H4 (cell line): ENCODE data around the gene IFT22. TPM values are rescaled to one million over a fixed set of nuclear protein-coding genes. Genes with fewer than 3 reads are reported as not detected.
"Not testable (repeated sequence)": the region's sequence is repeated elsewhere in the genome, so short reads cannot be mapped to it uniquely, and the experiment has no call there.

Source experiments
- DNase-seq: peaks from one replicate; pipeline ENCODE4 v3.0.0-alpha.2; 2015; ENCODE audit warnings: low spot score
- total RNA-seq: library from RNA; depleted of rRNA; stranded (reverse); fragments of >200 nt; shearing (Covaris generic); gene quantifications from 2 replicates; pipeline ENCODE4 v1.2.3, GENCODE V29; 2014; rRNA removed

The IFT22 gene
- 60.2 and 63.4 TPM in 2 replicates for total RNA-seq

- DNase-seq, result peak; percentile 88
These were observed at the start of gene IFT22 for GRCh38 chr7:101321491-101322401. Gene IFT22, minus strand, starts transcription at chr7:101321812. Its CDS starts 103 bp downstream, at chr7:101321709.

GRCh38 chr7:101370836-101371235 is 49.2 kb upstream of the IFT22 start:
- DNase-seq, result no peak

GRCh38 chr7:101368422-101369165 is 47.0 kb upstream of the IFT22 start:
- no peak for DNase-seq

GRCh38 chr7:101367676-101368075 is 46.1 kb upstream of the IFT22 start:
- DNase-seq, result no peak

- DNase-seq, result no peak
These were observed 44.3 kb upstream of the IFT22 start for GRCh38 chr7:101365956-101366355.

GRCh38 chr7:101363734-101364374 is 42.2 kb upstream of the IFT22 start:
- peak; percentile 39 for DNase-seq

GRCh38 chr7:101363196-101363733 is 41.7 kb upstream of the IFT22 start:
- DNase-seq, result no peak

GRCh38 chr7:101362334-101363195 is 41.0 kb upstream of the IFT22 start, which contains the start of gene COL26A1:
Gene COL26A1, plus strand, starts transcription at chr7:101362875. Its CDS starts 158 bp downstream, at chr7:101363033.
- no peak for DNase-seq

- DNase-seq, result no peak
These were observed 35.8 kb upstream of the IFT22 start for GRCh38 chr7:101357433-101357832.

- DNase-seq, result no peak
These were observed 31.3 kb upstream of the IFT22 start for GRCh38 chr7:101352920-101353308.

GRCh38 chr7:101349300-101349699 is 27.7 kb upstream of the IFT22 start:
- not testable (repeated sequence) for DNase-seq

- DNase-seq, result not testable (repeated sequence)
These were observed 26.9 kb upstream of the IFT22 start for GRCh38 chr7:101348456-101349067.

- DNase-seq, result no peak
These were observed 25.9 kb upstream of the IFT22 start for GRCh38 chr7:101347477-101347876.

- DNase-seq, result no peak
These were observed 21.3 kb upstream of the IFT22 start for GRCh38 chr7:101342892-101343291.

GRCh38 chr7:101340379-101340778 is 18.8 kb upstream of the IFT22 start:
- no peak for DNase-seq

GRCh38 chr7:101333912-101334311 is 12.3 kb upstream of the IFT22 start:
- DNase-seq, result no peak

GRCh38 chr7:101332026-101332425 is 10.4 kb upstream of the IFT22 start:
- DNase-seq, result no peak

GRCh38 chr7:101330011-101330484 is 8.4 kb upstream of the IFT22 start:
- no peak for DNase-seq

GRCh38 chr7:101328159-101328558 is 6.5 kb upstream of the IFT22 start:
- no peak for DNase-seq

- DNase-seq, result no peak
These were observed 2.2 kb downstream of the IFT22 start for GRCh38 chr7:101319401-101319800.
